GM12878 (cell line): ENCODE measurements around the gene SPTBN1. TPM values are rescaled to one million over a fixed set of nuclear protein-coding genes. Genes with fewer than 3 reads are reported as not detected.

Experiments used
- ASH2L ChIP-seq: fragments of 300-600, 200-600 bp; sonication (generic); IDR thresholded peaks from 2 replicates; pipeline ENCODE4 v1.6.1; 2017; ENCODE audit warnings: low read depth, mild to moderate bottlenecking, borderline replicate concordance
- CEBPB ChIP-seq, 2 experiments: fragments of 150-350 bp in 1 of 2; IDR thresholded peaks; 2 replicates each; pipeline ENCODE4 v1.6.1; 2012 to 2014; ENCODE audit warnings: low read depth in 2 of 2, low read length in 2 of 2, borderline replicate concordance in 1 of 2, inconsistent platforms in 1 of 2
- JUND ChIP-seq: IDR thresholded peaks from 2 replicates; pipeline ENCODE4 v1.6.1; 2012; ENCODE audit warnings: low read depth, mild to moderate bottlenecking, low read length, improper control_type of control experiment, moderate library complexity
- MYB ChIP-seq: fragments of 150-350 bp; IDR thresholded peaks from 2 replicates; pipeline ENCODE4 v1.6.1; 2014; ENCODE audit warnings: mild to moderate bottlenecking, low read depth, low read length, borderline replicate concordance
- NR2C2 ChIP-seq: IDR thresholded peaks from 2 replicates; pipeline ENCODE4 v1.6.1; 2011; ENCODE audit warnings: borderline replicate concordance, low read depth; ENCODE audit not compliant: control insufficient read depth, insufficient read length
- RFX5 ChIP-seq: IDR thresholded peaks from 2 replicates; pipeline ENCODE4 v1.6.1; 2011; ENCODE audit warnings: low read depth, low read length, improper control_type of control experiment
- SMAD5 ChIP-seq: IDR thresholded peaks from 2 replicates; pipeline ENCODE4 v1.6.1; 2016; ENCODE audit warnings: antibody characterized with exemption, low read depth
- TARDBP ChIP-seq: IDR thresholded peaks from 2 replicates; pipeline ENCODE4 v1.6.1; 2016; ENCODE audit warnings: borderline replicate concordance
- TCF3 ChIP-seq: IDR thresholded peaks from 2 replicates; pipeline ENCODE4 v1.6.1; 2012; ENCODE audit warnings: low read depth, mild to moderate bottlenecking, low read length, borderline replicate concordance; ENCODE audit not compliant: insufficient read depth
- WRNIP1 ChIP-seq: IDR thresholded peaks from 2 replicates; pipeline ENCODE4 v1.6.1; 2011; ENCODE audit warnings: low read depth, low read length, improper control_type of control experiment, borderline replicate concordance
- ZNF24 ChIP-seq: fragments of 450-650 bp; IDR thresholded peaks from 2 replicates; pipeline ENCODE4 v1.6.1; 2017; ENCODE audit warnings: antibody characterized with exemption, mild to moderate bottlenecking
- polyA plus RNA-seq, 11 experiments: library from polyadenylated mRNA; depleted of rRNA in 4 of 11; unstranded in 6 of 11; stranded (reverse) in 5 of 11; fragments of >200 nt; fragmentation: Nextera tagmentation in 4 of 11; fragmentation: Illumina TruSeq in 1 of 11; extraction: Ambion mirVana in 4 of 11; extraction: Trizol in 1 of 11; gene quantifications; 1 replicate in 1 of 11; 2 replicates in 10 of 11; pipeline versions ENCODE4 v1.2.1 to v1.2.3, GENCODE V29; 2011 to 2016; ENCODE audit warnings: inconsistent platforms in 2 of 11, missing spikeins in 2 of 11, low read depth in 1 of 11
- total RNA-seq, 4 experiments: library from RNA; depleted of rRNA in 3 of 4; stranded (reverse); fragments of >200 nt in 3 of 4; fragmentation: Illumina TruSeq in 1 of 4; extraction: Trizol in 1 of 4; gene quantifications; 2 replicates each; pipeline versions ENCODE4 v1.2.1 to v1.2.3, GENCODE V29; 2013 to 2021
- TF ChIP-seq, protein P1 (sequence below): fragments of 450-650 bp; IDR thresholded peaks from 2 replicates; pipeline ENCODE4 v1.6.1; 2018; ENCODE audit warnings: mild to moderate bottlenecking, low read depth, moderate library complexity; ENCODE audit not compliant: partially characterized antibody
- TF ChIP-seq, protein P2 (sequence below): IDR thresholded peaks from 2 replicates; pipeline ENCODE4 v1.6.1; 2011; ENCODE audit warnings: borderline replicate concordance, low read depth, mild to moderate bottlenecking, moderate library complexity, mixed read lengths, low read length; ENCODE audit not compliant: insufficient read depth; ENCODE audit errors: extremely low read length
- TF ChIP-seq, protein P3 (sequence below): fragments of 450-650 bp; IDR thresholded peaks from 2 replicates; pipeline ENCODE4 v1.6.1; 2017; ENCODE audit warnings: low read depth, mild to moderate bottlenecking, moderate library complexity
- TF ChIP-seq, protein P4 (sequence below): IDR thresholded peaks from 2 replicates; pipeline ENCODE4 v1.6.1; 2012; ENCODE audit warnings: low read depth, low read length, improper control_type of control experiment
- TF ChIP-seq, protein P5 (sequence below): fragments of 450-650 bp; IDR thresholded peaks from 2 replicates; pipeline ENCODE4 v1.6.1; 2017; ENCODE audit warnings: mild to moderate bottlenecking, moderate library complexity

The SPTBN1 gene
- total and polyA plus RNA-seq, 10 of the 15 experiments (the other 5 are each of a cell fraction or from before 2014, with no cell fraction given), result 20.6 to 154 (median 76.7) TPM

DNA sequence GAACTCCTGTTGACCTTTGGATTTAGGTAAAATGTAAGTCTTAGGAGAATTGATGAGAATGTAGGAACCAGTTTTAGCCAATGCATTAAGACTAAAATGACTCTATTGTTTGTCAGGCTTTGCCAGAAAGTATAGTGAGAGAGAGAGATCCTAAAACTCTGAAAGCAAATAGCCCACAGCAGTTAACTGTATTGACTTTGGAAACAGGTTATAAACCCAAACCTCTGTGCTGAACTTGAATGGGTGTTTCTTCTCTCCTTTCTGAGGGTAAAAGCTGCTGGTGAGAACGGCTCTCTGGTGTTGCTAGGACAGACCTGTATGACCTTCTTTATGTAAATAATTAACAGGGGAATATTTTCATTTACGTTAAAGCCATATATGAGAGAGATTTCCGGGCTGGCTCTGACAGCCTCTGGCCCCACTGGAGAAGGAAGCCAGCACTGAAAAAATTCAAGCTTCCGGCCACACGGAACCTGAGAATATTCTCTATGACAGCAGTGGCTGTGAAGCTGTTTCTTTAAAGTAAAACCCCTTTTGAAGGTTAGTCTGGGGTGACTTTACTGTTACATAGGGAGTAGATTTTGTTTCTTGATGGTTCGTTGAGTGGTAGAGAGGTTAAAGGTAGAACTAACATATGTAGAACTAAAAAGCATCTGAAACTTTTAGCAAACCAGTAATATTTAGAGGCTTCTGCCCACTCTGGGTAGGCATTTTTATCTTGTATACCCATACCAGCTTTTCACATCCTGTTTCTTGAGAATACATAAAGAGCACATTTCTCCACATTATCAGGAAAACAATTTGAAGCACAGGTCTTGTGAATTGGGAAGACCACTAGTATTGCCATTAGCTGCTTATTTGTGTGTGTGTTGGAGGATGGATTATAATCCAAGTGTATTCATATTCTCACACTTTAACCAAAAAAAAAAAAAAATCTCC lies 123.8 kb downstream of the SPTBN1 start (continued):
- TF ChIP-seq, protein P1, sequence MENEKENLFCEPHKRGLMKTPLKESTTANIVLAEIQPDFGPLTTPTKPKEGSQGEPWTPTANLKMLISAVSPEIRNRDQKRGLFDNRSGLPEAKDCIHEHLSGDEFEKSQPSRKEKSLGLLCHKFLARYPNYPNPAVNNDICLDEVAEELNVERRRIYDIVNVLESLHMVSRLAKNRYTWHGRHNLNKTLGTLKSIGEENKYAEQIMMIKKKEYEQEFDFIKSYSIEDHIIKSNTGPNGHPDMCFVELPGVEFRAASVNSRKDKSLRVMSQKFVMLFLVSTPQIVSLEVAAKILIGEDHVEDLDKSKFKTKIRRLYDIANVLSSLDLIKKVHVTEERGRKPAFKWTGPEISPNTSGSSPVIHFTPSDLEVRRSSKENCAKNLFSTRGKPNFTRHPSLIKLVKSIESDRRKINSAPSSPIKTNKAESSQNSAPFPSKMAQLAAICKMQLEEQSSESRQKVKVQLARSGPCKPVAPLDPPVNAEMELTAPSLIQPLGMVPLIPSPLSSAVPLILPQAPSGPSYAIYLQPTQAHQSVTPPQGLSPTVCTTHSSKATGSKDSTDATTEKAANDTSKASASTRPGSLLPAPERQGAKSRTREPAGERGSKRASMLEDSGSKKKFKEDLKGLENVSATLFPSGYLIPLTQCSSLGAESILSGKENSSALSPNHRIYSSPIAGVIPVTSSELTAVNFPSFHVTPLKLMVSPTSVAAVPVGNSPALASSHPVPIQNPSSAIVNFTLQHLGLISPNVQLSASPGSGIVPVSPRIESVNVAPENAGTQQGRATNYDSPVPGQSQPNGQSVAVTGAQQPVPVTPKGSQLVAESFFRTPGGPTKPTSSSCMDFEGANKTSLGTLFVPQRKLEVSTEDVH, result peak; percentile 47
- TF ChIP-seq, protein P2, sequence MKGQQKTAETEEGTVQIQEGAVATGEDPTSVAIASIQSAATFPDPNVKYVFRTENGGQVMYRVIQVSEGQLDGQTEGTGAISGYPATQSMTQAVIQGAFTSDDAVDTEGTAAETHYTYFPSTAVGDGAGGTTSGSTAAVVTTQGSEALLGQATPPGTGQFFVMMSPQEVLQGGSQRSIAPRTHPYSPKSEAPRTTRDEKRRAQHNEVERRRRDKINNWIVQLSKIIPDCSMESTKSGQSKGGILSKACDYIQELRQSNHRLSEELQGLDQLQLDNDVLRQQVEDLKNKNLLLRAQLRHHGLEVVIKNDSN, result no peak
- TF ChIP-seq, protein P3, sequence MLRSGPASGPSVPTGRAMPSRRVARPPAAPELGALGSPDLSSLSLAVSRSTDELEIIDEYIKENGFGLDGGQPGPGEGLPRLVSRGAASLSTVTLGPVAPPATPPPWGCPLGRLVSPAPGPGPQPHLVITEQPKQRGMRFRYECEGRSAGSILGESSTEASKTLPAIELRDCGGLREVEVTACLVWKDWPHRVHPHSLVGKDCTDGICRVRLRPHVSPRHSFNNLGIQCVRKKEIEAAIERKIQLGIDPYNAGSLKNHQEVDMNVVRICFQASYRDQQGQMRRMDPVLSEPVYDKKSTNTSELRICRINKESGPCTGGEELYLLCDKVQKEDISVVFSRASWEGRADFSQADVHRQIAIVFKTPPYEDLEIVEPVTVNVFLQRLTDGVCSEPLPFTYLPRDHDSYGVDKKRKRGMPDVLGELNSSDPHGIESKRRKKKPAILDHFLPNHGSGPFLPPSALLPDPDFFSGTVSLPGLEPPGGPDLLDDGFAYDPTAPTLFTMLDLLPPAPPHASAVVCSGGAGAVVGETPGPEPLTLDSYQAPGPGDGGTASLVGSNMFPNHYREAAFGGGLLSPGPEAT, result peak; percentile 35; the same call in 1 of the 2 replicates
- TF ChIP-seq JUND (no peak), TARDBP (no peak), RFX5 (no peak), CEBPB (IDR thresholded peaks at IDR 0.05; ENCODE audit: borderline replicate concordance in 1 of 2, low read depth in 2 of 2, low read length in 2 of 2) (no peak), MYB (no peak), ZNF24 (0 out of 2 replicates have a peak, but pooled peaks have one; percentile 8), SMAD5 (no peak), TCF3 (no peak), ASH2L (no peak), NR2C2 (no peak), WRNIP1 (peak; percentile 11; the same call in 1 of the 2 replicates)
- TF ChIP-seq, protein P4, sequence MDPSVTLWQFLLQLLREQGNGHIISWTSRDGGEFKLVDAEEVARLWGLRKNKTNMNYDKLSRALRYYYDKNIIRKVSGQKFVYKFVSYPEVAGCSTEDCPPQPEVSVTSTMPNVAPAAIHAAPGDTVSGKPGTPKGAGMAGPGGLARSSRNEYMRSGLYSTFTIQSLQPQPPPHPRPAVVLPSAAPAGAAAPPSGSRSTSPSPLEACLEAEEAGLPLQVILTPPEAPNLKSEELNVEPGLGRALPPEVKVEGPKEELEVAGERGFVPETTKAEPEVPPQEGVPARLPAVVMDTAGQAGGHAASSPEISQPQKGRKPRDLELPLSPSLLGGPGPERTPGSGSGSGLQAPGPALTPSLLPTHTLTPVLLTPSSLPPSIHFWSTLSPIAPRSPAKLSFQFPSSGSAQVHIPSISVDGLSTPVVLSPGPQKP, result peak; percentile 100
- TF ChIP-seq, protein P5, sequence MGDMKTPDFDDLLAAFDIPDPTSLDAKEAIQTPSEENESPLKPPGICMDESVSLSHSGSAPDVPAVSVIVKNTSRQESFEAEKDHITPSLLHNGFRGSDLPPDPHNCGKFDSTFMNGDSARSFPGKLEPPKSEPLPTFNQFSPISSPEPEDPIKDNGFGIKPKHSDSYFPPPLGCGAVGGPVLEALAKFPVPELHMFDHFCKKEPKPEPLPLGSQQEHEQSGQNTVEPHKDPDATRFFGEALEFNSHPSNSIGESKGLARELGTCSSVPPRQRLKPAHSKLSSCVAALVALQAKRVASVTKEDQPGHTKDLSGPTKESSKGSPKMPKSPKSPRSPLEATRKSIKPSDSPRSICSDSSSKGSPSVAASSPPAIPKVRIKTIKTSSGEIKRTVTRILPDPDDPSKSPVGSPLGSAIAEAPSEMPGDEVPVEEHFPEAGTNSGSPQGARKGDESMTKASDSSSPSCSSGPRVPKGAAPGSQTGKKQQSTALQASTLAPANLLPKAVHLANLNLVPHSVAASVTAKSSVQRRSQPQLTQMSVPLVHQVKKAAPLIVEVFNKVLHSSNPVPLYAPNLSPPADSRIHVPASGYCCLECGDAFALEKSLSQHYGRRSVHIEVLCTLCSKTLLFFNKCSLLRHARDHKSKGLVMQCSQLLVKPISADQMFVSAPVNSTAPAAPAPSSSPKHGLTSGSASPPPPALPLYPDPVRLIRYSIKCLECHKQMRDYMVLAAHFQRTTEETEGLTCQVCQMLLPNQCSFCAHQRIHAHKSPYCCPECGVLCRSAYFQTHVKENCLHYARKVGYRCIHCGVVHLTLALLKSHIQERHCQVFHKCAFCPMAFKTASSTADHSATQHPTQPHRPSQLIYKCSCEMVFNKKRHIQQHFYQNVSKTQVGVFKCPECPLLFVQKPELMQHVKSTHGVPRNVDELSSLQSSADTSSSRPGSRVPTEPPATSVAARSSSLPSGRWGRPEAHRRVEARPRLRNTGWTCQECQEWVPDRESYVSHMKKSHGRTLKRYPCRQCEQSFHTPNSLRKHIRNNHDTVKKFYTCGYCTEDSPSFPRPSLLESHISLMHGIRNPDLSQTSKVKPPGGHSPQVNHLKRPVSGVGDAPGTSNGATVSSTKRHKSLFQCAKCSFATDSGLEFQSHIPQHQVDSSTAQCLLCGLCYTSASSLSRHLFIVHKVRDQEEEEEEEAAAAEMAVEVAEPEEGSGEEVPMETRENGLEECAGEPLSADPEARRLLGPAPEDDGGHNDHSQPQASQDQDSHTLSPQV, result peak; percentile 78
